ENCODE measurements around the gene ME2.
"Not testable (repeated sequence)": the region's sequence is repeated elsewhere in the genome, so short reads cannot be mapped to it uniquely, and the experiment has no call there.

The ME2 gene

DNA sequence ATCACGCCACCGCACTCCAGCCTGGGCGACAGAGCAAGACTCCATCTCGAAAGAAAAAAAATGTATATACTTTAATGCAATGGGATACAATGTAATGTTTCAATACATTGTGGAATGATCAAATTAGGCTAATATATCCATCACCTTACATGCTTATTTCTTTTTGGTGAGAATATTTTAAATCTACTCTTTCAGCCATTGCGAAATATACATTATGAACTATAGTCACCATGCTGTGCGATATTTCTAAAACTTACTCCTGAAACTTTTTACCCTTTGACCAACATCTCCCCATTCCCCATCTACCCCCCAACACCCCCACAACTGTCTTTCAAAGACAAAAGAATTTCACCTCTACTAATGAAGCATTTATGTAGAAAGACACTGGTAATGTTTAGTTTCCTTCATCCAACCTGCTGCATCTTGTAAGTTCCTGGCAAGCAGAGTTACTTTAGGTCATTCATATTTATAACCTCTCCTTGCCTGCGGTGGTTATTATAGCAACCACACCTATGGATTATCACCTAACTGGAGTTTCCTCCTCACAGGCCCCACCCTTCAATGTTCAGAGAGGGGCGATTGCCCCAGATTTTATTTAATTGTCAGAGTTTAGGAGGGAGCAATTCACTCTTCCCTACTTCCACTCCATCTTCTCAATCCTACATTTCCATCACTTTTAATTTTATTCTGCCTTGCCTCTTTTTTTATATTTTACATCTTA lies 1.2 kb upstream of the ME2 start:
- Mint-ChIP-seq H3K4me3 (peak overlapping the region; percentile 87), H3K27me3 (no peaks in the 10 kb centered on the region), H3K9me3 (no peaks in the 10 kb centered on the region), H3K36me3 (no peaks in the 10 kb centered on the region), H3K4me1 (peaks cover 17% of the 10 kb centered on the region), H3K27ac (peak overlapping the region; percentile 98)
- ATAC-seq, result no peak

DNA sequence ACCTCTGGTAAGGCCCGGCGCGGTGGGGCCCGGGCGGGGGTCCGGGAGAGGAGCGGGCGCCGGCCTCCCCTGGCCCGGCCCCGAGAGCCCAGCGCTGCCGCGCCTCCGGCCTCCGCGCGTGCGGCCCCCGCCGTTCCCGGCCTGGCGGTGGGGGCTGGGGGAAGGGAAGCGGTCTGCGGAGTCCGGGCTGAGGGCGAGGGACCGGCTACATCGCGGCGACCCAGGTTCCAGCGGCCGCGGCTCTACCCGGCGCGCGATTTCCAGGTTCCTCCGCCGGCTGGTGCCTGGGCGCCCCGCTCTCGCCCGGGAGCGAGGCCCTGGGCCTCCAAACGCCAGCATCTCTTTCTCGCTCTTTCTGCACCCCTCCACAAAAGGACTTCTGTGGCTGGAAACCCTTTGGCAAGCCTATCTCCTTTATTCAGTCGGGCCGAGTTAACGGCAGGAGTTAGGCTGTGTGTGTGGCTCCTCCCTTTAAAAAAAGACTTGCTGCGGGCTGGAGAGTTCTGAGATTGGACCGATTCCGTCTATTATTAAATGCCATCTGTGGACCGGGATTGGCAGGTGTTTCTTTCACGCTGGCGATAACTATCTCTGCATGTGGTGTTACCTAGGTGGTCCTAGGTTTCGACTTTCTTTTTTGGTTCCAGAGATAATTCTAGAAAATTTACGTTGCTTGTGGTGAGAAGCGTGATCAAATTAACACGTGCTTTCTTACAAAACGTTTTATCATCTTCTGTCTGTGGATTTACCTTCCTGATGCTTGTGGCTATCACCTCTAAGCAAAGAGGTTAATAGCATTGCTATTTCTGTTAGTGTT lies 592 bp downstream of the ME2 start:
- peak; percentile 2 for ATAC-seq
- H3K4me1 Mint-ChIP-seq, result peaks cover 26% of the 10 kb centered on the region
- peak overlapping the region; percentile 98 for H3K27ac Mint-ChIP-seq
- no peaks in the 10 kb centered on the region for H3K27me3 Mint-ChIP-seq
- H3K36me3 Mint-ChIP-seq, result no peaks in the 10 kb centered on the region
- no peaks in the 10 kb centered on the region for H3K9me3 Mint-ChIP-seq
- H3K4me3 Mint-ChIP-seq, result peak overlapping the region; percentile 95

DNA sequence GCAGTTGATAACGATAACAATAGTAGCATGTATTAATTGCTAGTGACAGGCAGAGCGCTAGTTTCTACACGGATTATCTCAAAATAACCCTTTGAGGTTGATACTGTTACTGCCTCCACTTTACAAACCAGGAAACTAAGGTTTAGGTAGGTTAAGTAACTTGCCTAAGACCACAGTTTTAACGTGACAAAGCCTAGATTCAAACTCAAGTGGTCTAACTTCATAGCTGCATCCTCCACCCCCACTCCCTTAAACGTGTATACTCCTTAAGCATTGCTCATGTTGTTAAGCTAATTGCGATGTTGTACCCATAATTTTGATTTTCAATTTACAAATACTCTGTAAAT lies 1.2 kb downstream of the ME2 start:
- Mint-ChIP-seq H3K9me3 (no peaks in the 10 kb centered on the region), H3K27me3 (no peaks in the 10 kb centered on the region), H3K4me3 (peak overlapping the region; percentile 95), H3K36me3 (no peaks in the 10 kb centered on the region), H3K27ac (peak overlapping the region; percentile 98), H3K4me1 (peaks cover 26% of the 10 kb centered on the region)
- no peak for ATAC-seq

DNA sequence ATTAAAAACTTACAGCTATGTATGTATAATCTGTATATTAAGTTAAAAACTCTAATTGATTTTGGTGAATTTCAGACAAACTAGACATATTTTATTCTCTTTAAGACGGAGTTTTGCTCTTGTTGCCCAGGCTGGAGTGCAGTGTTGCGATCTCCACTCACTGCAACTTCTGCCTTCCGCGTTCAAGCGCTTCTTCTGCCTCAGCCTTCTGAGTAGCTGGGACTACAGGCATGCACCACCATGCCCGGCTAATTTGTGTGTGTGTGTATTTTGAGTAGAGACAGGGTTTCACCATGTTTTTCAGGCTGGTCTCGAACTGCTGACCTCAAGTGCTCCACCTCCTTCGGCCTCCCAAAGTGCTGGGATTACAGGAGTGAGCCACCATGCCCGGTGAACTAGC lies 2.0 kb downstream of the ME2 start:
- H3K4me1 Mint-ChIP-seq, result peaks cover 26% of the 10 kb centered on the region
- not testable (repeated sequence) for H3K27me3 Mint-ChIP-seq, H3K36me3 Mint-ChIP-seq, H3K4me3 Mint-ChIP-seq, ATAC-seq, H3K9me3 Mint-ChIP-seq, H3K27ac Mint-ChIP-seq

DNA sequence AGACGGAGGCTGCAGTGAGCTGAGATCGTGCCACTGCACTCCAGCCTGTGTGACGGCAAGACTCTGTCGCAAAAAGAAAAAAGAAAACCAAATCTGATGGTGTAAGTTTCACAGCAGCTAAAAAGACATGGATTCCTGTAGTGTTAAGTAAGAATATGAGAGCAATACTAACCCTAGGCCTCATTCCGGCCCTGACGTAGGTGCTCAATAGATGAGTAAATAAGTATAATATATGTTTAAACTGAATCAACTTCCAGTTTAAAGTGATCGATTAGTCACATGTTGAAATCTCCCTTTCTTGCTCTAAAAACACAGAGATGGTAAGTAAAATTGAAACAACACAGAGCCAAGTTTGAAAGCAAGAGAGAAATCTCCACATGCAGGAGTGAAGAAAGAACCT lies 8.0 kb downstream of the ME2 start:
- peaks cover 34% of the 10 kb centered on the region for H3K36me3 Mint-ChIP-seq
- no peaks in the 10 kb centered on the region for H3K27me3 Mint-ChIP-seq
- H3K9me3 Mint-ChIP-seq, result peaks cover 4% of the 10 kb centered on the region
- ATAC-seq, result no peak
- H3K4me3 Mint-ChIP-seq, result no peak overlapping the region
- peaks cover 15% of the 10 kb centered on the region for H3K4me1 Mint-ChIP-seq
- no peak overlapping the region for H3K27ac Mint-ChIP-seq

DNA sequence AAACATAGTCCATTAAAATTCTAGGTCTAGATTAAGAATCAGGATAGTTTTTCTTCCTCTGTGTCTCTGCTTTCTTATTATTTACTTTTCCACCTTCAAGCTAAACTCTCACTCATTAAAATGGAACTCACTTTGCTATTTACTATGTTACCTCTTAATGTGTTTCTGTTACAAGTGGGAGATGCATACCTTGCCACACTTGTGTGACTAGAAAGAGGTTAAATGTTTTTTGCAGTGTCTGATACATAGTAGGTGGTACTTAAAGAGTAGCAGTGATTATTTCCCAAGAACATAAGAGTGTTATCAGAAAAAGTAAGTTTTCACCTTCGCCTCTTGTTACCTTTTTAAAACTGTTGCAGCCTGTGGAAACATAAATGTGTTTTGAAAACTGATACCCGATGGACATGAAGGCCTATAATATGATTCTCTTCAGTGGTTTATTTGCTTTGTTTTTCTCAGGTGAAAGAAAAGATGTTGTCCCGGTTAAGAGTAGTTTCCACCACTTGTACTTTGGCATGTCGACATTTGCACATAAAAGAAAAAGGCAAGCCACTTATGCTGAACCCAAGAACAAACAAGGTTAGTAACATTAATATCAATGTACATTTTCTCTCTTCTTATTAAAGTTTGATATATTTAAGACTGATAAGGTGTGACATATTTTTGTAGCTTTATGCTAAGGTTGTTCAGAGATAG lies 16.6 kb downstream of the ME2 start:
- H3K4me3 Mint-ChIP-seq, result no peak overlapping the region
- H3K27ac Mint-ChIP-seq, result no peak overlapping the region
- H3K4me1 Mint-ChIP-seq, result peaks cover 10% of the 10 kb centered on the region
- H3K27me3 Mint-ChIP-seq, result no peaks in the 10 kb centered on the region
- no peaks in the 10 kb centered on the region for H3K9me3 Mint-ChIP-seq
- peaks cover 58% of the 10 kb centered on the region for H3K36me3 Mint-ChIP-seq
- ATAC-seq, result no peak

DNA sequence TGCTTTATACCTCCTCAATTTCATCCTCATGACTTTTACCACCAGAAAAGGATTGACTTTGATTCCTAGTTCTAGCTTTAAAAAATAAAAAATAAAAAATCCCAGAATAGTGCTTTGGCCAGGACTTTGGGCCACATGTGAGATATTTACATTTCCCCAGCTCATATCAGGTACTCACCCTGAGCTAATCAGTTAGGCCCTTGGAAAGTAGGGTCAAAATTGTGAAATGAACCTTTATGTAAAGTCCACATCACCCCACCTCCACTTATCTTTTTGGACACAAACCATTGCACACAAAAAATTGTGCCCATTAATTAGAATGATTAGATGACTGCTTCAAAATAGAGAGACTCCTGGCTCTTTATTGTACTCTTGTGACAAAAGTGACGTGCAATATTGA lies 17.2 kb downstream of the ME2 start:
- Mint-ChIP-seq H3K4me3 (no peak overlapping the region), H3K9me3 (no peaks in the 10 kb centered on the region), H3K27ac (no peak overlapping the region), H3K36me3 (peaks cover 56% of the 10 kb centered on the region), H3K27me3 (no peaks in the 10 kb centered on the region), H3K4me1 (peaks cover 8% of the 10 kb centered on the region)
- ATAC-seq, result no peak

DNA sequence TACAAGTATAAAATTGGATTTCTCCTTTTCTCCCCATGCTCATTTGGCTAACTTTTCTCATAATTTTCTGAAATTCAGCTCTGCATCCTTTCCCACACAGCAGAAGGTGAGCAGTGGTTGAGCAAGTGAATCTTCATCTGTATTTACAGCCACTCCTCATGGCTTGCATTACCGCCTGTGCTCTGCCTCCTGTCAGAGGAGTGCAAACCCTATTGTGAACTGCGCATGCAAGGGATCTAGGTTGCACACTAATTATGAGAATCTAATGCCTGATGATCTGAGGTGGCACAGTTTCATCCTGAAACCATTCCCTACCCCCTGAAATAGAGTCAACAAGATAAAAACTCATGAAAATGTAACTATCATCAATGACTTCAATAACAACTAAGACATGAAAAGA lies 20.0 kb downstream of the ME2 start:
- Mint-ChIP-seq H3K36me3 (peaks cover 60% of the 10 kb centered on the region), H3K4me3 (no peak overlapping the region), H3K4me1 (peaks cover 13% of the 10 kb centered on the region), H3K27ac (no peak overlapping the region), H3K9me3 (no peaks in the 10 kb centered on the region), H3K27me3 (no peaks in the 10 kb centered on the region)
- ATAC-seq, result no peak

DNA sequence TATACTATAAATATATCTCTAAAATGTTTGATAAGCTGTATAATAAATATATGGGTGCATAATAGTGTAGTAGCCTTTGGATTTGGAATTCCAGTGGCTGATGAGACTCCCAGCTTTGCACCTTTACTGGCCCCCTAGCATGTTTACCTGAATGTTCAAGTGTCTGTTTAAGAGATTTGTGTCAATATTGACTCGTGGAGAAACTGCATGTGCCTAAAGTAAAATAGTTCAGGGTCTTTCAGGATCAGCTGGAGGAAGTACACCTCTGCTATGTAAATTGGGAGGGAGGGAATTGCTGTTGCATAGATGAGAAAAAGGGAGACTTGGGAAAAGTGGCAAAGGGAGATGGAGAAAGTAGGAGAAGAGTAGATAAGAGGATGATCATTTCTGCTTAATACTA lies 23.9 kb downstream of the ME2 start:
- Mint-ChIP-seq H3K27me3 (no peaks in the 10 kb centered on the region), H3K4me1 (peaks cover 13% of the 10 kb centered on the region), H3K9me3 (no peaks in the 10 kb centered on the region), H3K4me3 (no peak overlapping the region), H3K27ac (no peak overlapping the region), H3K36me3 (peaks cover 65% of the 10 kb centered on the region)
- no peak for ATAC-seq

DNA sequence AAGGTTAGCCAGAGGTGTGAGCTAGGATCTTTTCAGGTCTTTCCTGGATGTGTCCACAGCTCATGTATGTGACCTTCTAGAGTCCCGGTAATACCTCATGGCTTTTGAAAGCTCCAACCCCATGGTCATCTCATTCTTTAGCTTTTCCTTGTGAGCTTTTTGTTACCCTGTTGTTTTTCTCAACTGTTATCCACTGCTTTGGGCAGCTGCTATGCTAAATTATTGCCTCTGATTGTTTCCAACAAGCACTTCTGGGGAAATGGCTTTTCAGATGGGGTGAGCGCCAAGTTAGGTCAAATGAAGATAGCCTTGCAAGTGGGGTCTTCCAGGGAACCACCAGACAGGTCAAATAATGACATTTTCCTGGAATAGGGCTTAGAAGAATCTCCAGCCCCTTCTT lies 27.9 kb downstream of the ME2 start:
- no peak for ATAC-seq
- no peak overlapping the region for H3K27ac Mint-ChIP-seq
- H3K27me3 Mint-ChIP-seq, result no peaks in the 10 kb centered on the region
- H3K9me3 Mint-ChIP-seq, result no peaks in the 10 kb centered on the region
- H3K4me1 Mint-ChIP-seq, result no peaks in the 10 kb centered on the region
- H3K36me3 Mint-ChIP-seq, result peaks cover 71% of the 10 kb centered on the region
- no peak overlapping the region for H3K4me3 Mint-ChIP-seq

DNA sequence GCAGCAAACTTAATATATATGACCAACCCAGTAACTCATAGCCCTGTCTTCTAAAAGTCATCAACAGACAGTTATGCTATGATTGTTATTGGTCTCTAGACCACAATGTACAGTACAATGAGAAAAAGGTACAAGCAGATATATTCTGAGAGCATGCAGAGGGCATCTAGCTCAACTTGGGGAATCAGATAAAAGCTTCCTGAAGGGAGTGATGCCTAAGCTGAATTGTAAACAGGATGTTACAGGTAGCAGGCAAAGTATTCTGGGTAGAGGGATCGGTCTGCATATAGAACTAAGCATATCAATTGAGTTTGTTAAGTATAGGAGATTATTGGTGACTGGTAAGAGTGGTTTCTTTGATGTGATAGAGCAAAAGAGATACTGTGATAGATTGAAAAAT lies 30.3 kb downstream of the ME2 start:
- ATAC-seq, result no peak
- Mint-ChIP-seq H3K4me1 (no peaks in the 10 kb centered on the region), H3K27ac (no peak overlapping the region), H3K36me3 (peaks cover 76% of the 10 kb centered on the region), H3K9me3 (no peaks in the 10 kb centered on the region), H3K27me3 (no peaks in the 10 kb centered on the region), H3K4me3 (no peak overlapping the region)

DNA sequence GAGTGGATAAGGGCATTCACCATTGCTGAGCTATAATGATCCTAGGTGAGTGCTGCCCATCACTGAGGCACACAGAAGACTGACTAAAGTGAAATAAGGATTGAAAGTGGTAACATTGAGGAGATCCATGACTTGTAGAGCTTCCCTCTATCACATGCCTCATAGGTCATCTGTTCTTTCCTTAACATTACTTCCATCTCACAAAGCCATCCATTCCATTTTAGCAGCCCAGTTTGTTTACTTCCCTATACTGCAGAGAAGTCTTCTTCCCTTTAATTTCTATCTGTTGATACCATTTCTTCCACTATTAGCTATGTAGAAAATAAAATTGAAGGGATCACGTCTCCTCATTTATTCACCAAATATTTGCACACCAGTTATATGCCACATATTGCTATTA lies 32.1 kb downstream of the ME2 start:
- no peak for ATAC-seq
- Mint-ChIP-seq H3K27me3 (no peaks in the 10 kb centered on the region), H3K4me1 (no peaks in the 10 kb centered on the region), H3K36me3 (peaks cover 73% of the 10 kb centered on the region), H3K27ac (no peak overlapping the region), H3K9me3 (no peaks in the 10 kb centered on the region), H3K4me3 (no peak overlapping the region)

DNA sequence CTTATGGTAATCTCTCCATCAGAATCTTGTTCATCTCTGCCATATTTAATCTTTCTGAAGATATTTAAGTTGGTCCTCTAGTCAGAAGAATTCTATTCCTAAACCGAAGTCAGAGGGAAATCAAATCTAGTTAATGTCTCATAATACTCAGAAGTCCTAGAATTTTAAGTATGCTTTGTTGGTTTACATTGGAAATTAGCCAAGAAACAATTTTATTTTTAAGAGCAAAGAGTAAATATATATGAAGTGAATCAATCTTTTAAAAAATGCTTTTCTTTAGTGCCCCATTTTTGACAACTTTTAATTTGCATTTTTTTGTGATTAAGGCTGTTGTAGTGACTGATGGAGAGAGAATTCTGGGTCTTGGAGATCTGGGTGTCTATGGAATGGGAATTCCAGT lies 38.1 kb downstream of the ME2 start:
- Mint-ChIP-seq H3K4me3 (no peak overlapping the region), H3K36me3 (peaks cover 66% of the 10 kb centered on the region), H3K4me1 (no peaks in the 10 kb centered on the region), H3K27ac (no peak overlapping the region), H3K9me3 (no peaks in the 10 kb centered on the region), H3K27me3 (no peaks in the 10 kb centered on the region)
- no peak for ATAC-seq

DNA sequence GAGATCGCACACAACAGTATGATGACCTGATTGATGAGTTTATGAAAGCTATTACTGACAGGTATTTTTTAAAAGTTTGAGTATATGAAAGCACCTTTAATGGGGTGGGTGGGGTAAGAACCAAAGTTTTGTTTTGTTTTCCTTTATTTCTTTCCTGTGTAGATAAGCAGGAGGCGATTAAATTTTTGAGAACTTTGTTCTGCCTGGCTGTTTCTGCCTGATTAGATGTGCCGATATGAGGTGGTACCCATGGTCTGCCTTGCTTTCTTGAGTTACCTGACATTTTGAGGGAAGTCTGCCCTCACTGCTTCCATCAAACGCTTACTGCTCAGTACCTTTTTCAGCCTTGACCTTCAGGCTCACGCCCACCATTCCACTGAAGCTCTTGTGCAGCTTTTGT lies 39.2 kb downstream of the ME2 start:
- Mint-ChIP-seq H3K27ac (peak overlapping the region; percentile 41), H3K36me3 (peaks cover 77% of the 10 kb centered on the region), H3K4me3 (no peak overlapping the region), H3K27me3 (no peaks in the 10 kb centered on the region), H3K4me1 (no peaks in the 10 kb centered on the region), H3K9me3 (no peaks in the 10 kb centered on the region)
- ATAC-seq, result no peak

DNA sequence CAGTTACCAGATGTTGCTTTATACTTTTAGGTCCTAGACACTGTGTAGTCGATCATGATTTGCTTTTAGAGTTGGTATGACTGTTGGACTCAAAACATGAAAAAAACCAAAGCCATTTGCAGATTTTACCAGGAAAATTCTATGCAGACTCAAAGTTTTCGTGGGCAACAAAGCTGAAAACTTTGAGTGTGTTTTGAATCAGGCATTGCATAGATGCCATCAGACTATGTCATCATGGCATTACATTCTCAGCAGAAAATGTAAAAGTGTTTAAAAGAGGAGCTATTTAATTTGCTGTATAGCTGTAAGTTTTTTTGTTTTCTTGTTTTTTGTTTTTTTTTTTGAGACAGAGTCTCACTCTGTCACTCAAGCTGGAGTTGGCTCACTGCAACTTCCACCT lies 45.5 kb downstream of the ME2 start:
- Mint-ChIP-seq H3K4me3 (no peak overlapping the region), H3K9me3 (peaks cover 4% of the 10 kb centered on the region), H3K36me3 (peaks cover 82% of the 10 kb centered on the region), H3K27me3 (no peaks in the 10 kb centered on the region), H3K27ac (no peak overlapping the region), H3K4me1 (no peaks in the 10 kb centered on the region)
- no peak for ATAC-seq

DNA sequence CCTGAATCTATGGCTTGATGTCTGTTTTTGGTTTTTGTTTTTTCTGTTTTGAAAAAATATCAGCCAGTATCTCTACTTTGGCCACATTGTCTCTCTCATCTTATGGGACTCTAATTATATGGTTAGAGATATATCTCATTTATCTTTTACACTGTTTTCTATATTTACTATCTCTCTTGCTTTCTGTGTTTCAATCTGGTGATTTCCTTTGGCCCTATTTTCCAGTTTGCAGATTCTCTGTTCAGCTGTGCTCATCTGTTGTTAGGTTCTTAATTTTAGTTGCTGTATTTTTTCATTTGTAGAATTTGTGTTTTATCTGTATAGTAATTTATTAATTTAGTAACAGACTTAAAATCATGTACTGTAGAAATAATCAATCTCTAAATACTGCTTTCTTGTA lies 47.6 kb downstream of the ME2 start:
- no peaks in the 10 kb centered on the region for H3K27me3 Mint-ChIP-seq
- peaks cover 4% of the 10 kb centered on the region for H3K9me3 Mint-ChIP-seq
- H3K4me3 Mint-ChIP-seq, result no peak overlapping the region
- H3K36me3 Mint-ChIP-seq, result peaks cover 63% of the 10 kb centered on the region
- H3K4me1 Mint-ChIP-seq, result no peaks in the 10 kb centered on the region
- ATAC-seq, result no peak
- H3K27ac Mint-ChIP-seq, result no peak overlapping the region

All from stimulated activated memory B cell treated with anti-CD40 and anti-IgM and Interleukin-4, amounts not matched to agents 10 μg/mL and 1 μg/mL and 100 μg/mL, for 72 hours (primary cell).